Subcutaneous adipose tissue (tissue), 4 donors: ENCODE data around the gene LTA. TPM values are rescaled to one million over a fixed set of nuclear protein-coding genes. Genes with fewer than 3 reads are reported as not detected.

Experiments used
- CTCF ChIP-seq: fragments of 450-650 bp; IDR thresholded peaks from one replicate; pipeline ENCODE4 v1.5.1; 2016; ENCODE audit warnings: low read depth, mild to moderate bottlenecking, control low read depth, antibody characterized with exemption, moderate library complexity
- total RNA-seq, 4 donors: library from RNA; depleted of rRNA; stranded (reverse); fragments of >200 nt; gene quantifications; one replicate each; pipeline ENCODE4 v1.1.0, GENCODE V29; 2016

Gene LTA
- total RNA-seq, 4 donors from 2014 or later = not detected

- no peak for TF ChIP-seq CTCF
Observed at GRCh38 chr6:31530659-31531058, 41.4 kb upstream of the LTA start.

DNA sequence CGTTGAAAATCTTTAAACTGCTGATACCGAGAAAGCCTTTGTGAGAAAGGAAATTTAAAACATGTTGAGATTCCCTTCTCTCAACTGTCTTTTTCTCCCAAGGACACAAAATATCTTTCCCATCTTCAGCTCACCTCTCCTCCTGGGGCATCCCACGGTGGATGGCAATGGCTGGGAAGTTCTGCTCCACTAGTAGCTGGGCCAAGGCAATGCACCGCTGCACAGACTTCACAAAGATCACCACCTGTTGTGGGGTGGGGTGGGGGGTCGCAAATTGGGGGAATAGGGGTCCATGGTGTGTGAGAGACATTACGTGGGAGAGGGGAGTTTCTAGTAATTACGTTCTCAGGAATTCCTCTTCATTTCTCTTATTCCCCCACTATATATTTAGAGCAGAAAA, 40.9 kb upstream of the LTA start:
- no peak for TF ChIP-seq CTCF

DNA sequence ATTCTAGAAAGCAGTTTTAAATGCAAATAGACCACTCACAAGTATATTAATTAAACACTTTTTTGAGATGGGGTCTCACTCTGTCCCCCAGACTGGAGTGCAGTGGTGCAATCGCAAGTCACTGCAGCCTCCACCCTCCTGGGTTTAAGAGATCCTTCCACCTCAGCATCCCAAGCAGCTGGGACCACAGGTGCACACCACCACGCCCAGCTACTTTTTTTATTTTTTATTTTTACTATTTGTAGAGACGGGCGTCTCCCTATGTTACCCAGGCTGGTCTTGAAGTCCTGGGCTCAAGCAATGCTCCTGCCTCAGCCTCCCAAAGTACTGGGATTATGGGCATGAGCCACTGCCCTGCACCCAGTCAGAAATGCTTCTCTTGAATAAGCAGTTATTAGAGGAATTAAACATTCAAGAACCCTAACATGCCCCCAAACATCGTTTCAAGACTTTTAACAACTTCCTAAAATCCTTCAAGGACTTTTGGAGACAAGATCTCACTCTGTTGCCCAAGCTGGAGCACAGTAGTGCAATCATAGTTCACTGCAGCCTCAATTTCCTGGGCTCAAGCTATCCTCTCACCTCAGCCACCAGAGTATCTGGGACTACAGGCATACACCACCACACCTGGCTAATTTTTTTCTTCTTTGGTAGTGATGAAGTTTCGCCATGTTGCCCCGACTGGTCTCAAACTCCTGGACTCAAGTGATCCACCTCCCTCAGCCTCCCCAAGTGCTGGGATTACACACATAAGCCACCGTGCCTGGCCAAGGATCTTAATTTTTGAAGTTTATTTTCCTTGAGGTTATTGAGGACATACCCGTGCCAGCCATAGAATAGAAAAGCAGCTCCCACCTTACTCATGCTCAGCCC, 40.1 kb upstream of the LTA start:
- TF ChIP-seq CTCF = no peak

DNA sequence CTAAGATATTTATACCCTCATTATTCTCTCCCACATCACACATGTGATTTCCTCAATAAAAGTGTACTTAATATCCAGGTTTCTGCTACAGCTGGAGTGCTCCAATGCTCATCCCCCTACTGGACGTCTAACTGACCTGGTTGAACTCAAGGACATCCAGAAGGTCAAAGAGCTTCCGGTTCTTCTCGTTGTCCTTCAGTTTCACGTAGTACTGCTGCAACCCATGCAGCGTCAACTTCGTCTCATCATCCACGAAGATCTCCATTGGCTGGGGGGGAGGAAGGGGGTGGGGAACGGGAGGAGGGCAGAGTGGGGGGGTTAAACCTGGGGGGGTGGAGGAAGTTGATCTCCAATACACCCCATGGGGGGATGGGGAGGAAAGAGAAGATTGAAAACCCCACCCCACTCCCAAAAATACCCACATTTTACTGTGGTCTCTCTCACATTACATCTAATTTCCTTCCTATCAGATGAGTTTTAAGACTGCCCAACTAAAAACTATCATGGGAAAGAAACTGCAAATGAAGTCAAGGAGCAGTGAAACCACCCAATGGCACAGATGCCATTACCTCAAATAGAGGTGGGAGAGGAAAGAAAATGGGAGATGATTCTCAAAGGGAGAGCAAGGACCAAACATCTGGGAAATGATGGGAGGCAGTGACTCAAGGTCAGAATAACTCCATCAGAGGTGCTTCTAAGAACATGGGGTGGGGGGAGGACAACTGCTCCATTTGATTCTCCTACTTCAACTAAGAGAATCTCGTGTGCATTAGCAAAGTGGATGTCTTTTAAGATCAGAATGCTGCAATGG, 39.2 kb upstream of the LTA start:
- TF ChIP-seq CTCF = no peak

- TF ChIP-seq CTCF = no peak
Observed at GRCh38 chr6:31533455-31533841, 38.6 kb upstream of the LTA start.

DNA sequence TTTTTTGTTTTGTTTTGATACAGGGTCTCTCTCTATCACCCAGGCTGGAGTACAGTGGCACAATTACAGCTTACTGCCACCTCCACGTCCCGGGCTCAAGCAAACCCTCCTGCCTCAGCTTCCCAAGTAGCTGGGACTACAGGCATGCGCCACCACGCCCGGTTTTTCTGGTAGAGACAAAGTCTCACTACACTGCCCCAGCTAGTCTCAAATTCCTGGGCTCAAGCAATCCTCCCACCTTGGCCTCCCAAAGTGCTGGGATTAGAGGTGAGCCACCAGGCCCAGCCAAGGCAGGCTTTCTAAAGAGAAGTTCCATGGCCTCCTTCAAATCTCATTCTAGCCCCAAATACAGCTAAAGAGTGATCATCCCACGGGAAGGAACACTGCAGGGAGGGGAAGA, 38.1 kb upstream of the LTA start:
- TF ChIP-seq CTCF = no peak

DNA sequence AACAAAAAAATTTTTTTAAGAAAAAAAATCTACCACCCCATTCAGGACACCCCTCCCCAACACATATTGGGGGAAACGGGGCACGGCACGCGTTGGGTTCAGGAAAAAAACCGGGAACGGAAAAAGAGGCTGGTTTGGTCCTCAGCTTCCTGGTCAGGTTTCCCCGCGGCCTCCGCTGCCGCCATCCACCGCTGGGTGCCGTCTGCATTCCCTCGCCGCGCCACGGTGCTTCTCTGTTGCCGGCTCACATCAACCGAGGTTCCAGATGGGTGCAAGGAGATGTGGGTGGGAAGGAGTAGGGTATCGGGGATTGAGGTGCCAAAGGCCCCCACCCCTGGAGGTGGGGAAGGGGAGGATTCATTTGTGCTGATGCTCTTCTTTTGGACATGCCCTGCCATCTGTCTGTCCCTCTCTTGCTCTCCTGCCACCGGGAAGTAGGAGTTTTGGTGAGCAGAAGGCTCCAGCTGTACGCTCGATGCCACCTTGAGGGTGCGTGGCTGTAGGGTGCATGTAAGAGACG, 37.5 kb upstream of the LTA start:
- TF ChIP-seq CTCF = no peak
